HG02973 (cell line): ENCODE data around the gene TCF4.
A peak's percentile ranks its signal among the peaks of the same experiment; 100 is the strongest.

Experiments
- ATAC-seq: cut with Tn5 transposase; IDR thresholded peaks from one replicate; pipeline ENCODE4 v1.9.1; 2021; ENCODE audit warnings: moderate library complexity; ENCODE audit not compliant: unreplicated experiment

The TCF4 gene

GRCh38 chr18:55327454-55327853 lies 260.5 kb downstream of the TCF4 start:
- ATAC-seq: no peak

GRCh38 chr18:55326134-55326533 lies 261.9 kb downstream of the TCF4 start:
- no peak for ATAC-seq

GRCh38 chr18:55324166-55324565 lies 263.8 kb downstream of the TCF4 start:
- no peak for ATAC-seq

GRCh38 chr18:55323051-55323994 lies 264.7 kb downstream of the TCF4 start:
- no peak for ATAC-seq

- ATAC-seq: peak; percentile 53
These were observed 265.7 kb downstream of the TCF4 start for GRCh38 chr18:55322178-55322735.

GRCh38 chr18:55321265-55322177 lies 266.5 kb downstream of the TCF4 start:
- ATAC-seq: peak; percentile 50

- no peak for ATAC-seq
These were observed 267.3 kb downstream of the TCF4 start for GRCh38 chr18:55320424-55321264.

GRCh38 chr18:55319459-55320193 lies 268.4 kb downstream of the TCF4 start:
- ATAC-seq: no peak

- ATAC-seq: no peak
These were observed 269.0 kb downstream of the TCF4 start for GRCh38 chr18:55318951-55319441.

- no peak for ATAC-seq
These were observed 270.1 kb downstream of the TCF4 start for GRCh38 chr18:55317864-55318263.

GRCh38 chr18:55317324-55317723 lies 270.7 kb downstream of the TCF4 start:
- ATAC-seq: no peak

- no peak for ATAC-seq
These were observed 271.4 kb downstream of the TCF4 start for GRCh38 chr18:55316486-55317184.

GRCh38 chr18:55314615-55315237 lies 273.3 kb downstream of the TCF4 start:
- ATAC-seq: no peak

GRCh38 chr18:55314031-55314430 lies 274.0 kb downstream of the TCF4 start:
- no peak for ATAC-seq

GRCh38 chr18:55310863-55311262 lies 277.1 kb downstream of the TCF4 start:
- ATAC-seq: no peak

GRCh38 chr18:55310044-55310676 lies 277.8 kb downstream of the TCF4 start:
- ATAC-seq: no peak

GRCh38 chr18:55309249-55309648 lies 278.7 kb downstream of the TCF4 start:
- ATAC-seq: no peak

- ATAC-seq: no peak
These were observed 280.5 kb downstream of the TCF4 start for GRCh38 chr18:55307505-55307904.
